T-helper 1 cell treated with Interleukin-12 subunit alpha and Interleukin-12 subunit beta and Interleukin-4 antibody, amounts not matched to agents 30 μg/mL and 1 μg/mL, for 36 hours (primary cell): Measurements from ENCODE around the gene CDK5RAP2.

Source experiments
- H3K27ac Mint-ChIP-seq: one replicate; pipeline ENCODE4 v1.8.0; 2021; ENCODE audit warnings: mild to moderate bottlenecking, mixed read lengths
- H3K27me3 Mint-ChIP-seq: one replicate; pipeline ENCODE4 v1.8.0; 2021; ENCODE audit warnings: low read depth, mixed read lengths
- H3K36me3 Mint-ChIP-seq: one replicate; pipeline ENCODE4 v1.8.0; 2021; ENCODE audit warnings: low read depth, mixed read lengths
- H3K4me1 Mint-ChIP-seq: one replicate; pipeline ENCODE4 v1.8.0; 2021; ENCODE audit warnings: low read depth, mixed read lengths
- H3K4me3 Mint-ChIP-seq: one replicate; pipeline ENCODE4 v1.8.0; 2021; ENCODE audit warnings: mild to moderate bottlenecking, moderate library complexity, mixed read lengths
- H3K9me3 Mint-ChIP-seq: one replicate; pipeline ENCODE4 v1.8.0; 2021; ENCODE audit warnings: mixed read lengths

The CDK5RAP2 gene

DNA sequence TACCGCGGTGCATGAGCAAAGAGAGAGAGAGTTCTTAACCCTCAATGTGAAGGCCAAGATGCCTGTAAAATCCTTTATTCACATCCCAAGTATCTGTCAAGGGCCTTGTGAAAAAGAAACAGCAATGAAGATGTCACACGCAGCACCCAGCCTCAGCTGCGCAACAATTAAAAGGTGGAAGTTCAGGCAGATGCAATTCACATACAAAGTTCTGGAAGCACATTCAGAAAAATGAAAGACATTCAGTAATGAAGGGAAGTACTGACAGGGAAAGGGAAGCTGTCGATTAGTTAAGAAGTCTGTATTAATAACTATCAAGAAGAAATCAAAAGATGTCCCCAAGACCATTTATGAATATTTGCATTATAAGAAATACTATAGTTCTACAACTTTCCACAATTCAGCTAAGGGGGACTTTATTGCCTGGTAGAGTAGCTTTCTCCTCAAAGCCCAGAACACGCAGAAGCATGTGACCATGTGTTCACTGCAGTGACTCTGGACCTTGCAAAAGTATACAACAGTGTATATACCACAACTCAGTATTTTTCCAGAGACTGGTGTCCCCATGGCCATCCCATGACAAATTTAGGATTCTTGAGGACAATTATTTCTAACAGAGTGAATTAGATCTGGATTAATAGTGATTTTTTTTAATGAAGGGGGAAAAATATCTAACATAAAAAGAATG is 137.5 kb downstream of the CDK5RAP2 start:
- Mint-ChIP-seq H3K9me3 (no peaks in the 10 kb centered on the region), H3K36me3 (peaks cover 40% of the 10 kb centered on the region), H3K4me3 (no peak overlapping the region), H3K4me1 (peaks cover 29% of the 10 kb centered on the region), H3K27me3 (no peaks in the 10 kb centered on the region), H3K27ac (peak overlapping the region; percentile 33)

DNA sequence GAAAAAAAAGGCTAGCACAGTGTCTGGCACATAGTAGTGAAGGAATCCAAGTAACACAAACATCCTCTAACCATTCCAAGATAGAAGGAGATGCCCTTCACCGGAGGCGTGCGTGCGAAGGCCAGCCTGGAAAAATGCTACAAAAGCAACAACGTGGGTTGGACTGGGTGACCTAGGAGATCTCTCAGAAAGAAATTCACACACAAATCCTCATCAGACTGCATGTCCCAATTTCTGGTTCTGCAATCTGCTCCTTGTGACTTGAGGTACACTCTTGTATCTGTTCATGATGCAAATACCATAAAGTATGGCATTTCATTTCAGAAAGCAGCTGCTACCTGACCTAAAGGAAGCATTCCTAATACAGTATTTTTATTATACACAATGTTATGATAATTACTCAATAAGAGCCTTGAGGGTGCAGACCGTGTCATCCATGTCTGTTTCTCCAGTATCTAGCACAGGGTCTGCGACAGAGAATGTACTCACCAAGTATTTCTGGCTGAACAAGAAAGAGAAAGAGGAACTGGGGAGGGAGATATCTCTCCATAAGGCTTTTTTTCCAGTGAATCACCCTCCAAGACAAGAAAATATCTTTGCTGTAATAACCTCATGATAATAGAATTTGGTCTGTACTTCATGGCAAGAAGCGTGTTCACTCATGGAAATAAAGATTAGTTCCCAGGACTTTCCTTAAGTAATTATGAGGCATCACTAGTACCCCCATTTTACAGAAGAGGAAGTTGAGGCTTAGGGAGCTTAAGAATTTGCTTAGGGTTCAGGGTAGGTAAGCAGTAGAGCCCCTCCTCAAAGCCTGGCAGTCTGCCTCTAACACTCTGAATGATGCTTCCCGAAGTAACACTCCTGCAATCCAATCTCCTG is 138.3 kb downstream of the CDK5RAP2 start:
- Mint-ChIP-seq H3K36me3 (peaks cover 42% of the 10 kb centered on the region), H3K4me1 (peaks cover 32% of the 10 kb centered on the region), H3K27me3 (no peaks in the 10 kb centered on the region), H3K9me3 (no peaks in the 10 kb centered on the region), H3K4me3 (no peak overlapping the region), H3K27ac (peak overlapping the region; percentile 33)

DNA sequence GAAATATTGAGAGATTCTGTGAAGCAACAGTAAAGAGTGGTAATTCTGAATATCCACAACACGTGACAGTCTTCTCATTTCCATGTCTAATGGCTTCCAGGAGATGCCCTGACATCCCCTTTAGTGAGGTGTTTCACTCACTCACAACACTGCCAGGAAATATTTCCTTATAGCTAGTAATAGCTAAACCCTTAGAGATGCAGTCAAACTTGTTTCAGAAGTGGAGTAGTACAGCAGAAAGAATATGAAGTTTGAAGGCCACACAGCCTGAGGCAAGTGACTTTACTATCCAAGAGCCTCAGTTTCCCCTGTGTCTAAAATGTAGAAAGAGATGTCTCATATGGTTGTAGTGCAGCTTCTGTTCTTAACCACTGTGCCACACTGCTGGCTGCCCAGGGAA is 139.2 kb downstream of the CDK5RAP2 start:
- H3K4me3 Mint-ChIP-seq, result no peak overlapping the region
- H3K27me3 Mint-ChIP-seq, result no peaks in the 10 kb centered on the region
- no peaks in the 10 kb centered on the region for H3K9me3 Mint-ChIP-seq
- H3K27ac Mint-ChIP-seq, result peak overlapping the region; percentile 27
- peaks cover 31% of the 10 kb centered on the region for H3K4me1 Mint-ChIP-seq
- peaks cover 43% of the 10 kb centered on the region for H3K36me3 Mint-ChIP-seq

DNA sequence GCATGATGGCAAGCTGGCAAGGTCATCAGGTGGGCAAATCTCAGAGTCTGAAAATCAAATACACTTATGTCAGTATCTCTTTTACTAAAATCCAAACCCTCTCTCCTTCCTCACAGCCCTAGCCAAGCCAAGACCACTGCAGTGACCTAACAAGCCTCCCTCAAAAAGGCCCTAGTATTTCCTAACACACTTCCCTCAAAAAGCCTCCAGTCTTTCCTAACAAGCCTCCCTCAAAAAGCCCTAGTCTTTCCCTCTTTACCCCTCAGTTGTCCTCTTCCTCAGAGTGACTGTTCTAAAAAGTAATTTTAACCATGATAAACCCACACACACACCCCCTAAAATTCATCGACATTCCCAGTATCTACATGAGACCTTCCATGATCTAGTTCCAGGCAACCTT is 140.0 kb downstream of the CDK5RAP2 start:
- peak overlapping the region; percentile 27 for H3K27ac Mint-ChIP-seq
- no peaks in the 10 kb centered on the region for H3K27me3 Mint-ChIP-seq
- H3K4me3 Mint-ChIP-seq, result no peak overlapping the region
- no peaks in the 10 kb centered on the region for H3K9me3 Mint-ChIP-seq
- H3K36me3 Mint-ChIP-seq, result peaks cover 47% of the 10 kb centered on the region
- H3K4me1 Mint-ChIP-seq, result peaks cover 32% of the 10 kb centered on the region

DNA sequence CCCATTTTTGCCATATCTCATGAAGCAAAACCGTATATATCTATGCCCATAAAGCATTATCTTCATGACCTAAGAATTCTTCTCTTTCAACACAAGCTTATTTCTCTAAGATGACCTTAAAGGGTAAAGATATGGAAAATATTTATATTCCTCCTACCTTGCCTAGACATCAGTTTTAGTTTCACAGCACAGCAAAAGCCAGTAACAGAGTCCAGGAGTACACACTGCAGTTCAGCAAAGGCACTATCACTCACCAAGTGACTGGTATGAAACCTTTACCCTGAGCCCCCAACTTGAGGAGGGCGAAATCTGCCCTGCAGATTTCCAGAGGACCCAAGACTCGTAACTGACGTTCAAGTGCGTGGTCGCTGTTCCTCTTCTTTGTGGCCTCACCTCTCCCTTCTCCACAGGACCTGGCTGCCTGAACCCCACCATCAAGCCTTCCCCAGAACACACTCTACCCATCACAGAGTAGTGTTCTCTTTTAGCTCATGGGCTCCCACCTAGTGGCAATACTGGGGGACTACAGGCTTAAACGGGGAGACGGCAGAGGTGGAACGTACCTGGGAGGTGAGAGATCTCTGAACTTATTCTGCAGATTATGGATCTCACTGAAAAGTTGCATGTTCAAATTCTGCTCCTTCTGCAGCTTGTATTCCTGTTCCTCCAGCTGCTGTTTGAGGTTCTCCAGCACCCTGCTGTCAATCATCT is 141.0 kb downstream of the CDK5RAP2 start:
- Mint-ChIP-seq H3K4me3 (no peak overlapping the region), H3K27ac (peak overlapping the region; percentile 24), H3K27me3 (no peaks in the 10 kb centered on the region), H3K36me3 (peaks cover 54% of the 10 kb centered on the region), H3K4me1 (peaks cover 32% of the 10 kb centered on the region), H3K9me3 (no peaks in the 10 kb centered on the region)

DNA sequence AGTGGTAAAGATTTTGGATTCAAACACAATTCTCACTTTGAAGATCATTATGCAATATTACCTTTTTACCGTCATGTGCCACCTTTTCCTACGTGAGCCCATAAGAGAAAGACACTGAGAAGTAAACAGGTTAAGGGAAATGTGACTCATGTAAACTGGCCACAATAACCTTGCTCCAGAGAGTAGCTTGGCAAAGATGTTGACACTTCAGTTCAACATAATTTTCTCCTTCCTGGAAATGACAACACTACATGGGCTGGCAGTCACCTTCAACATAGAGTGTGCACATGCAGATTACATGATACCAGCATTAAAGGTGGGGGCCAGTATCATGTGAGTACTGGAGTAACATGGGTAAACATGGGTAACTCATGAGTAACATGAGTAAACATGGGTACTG is 141.9 kb downstream of the CDK5RAP2 start:
- no peaks in the 10 kb centered on the region for H3K27me3 Mint-ChIP-seq
- H3K4me3 Mint-ChIP-seq, result peak overlapping the region; percentile 59
- peak overlapping the region; percentile 88 for H3K27ac Mint-ChIP-seq
- H3K36me3 Mint-ChIP-seq, result peaks cover 57% of the 10 kb centered on the region
- H3K4me1 Mint-ChIP-seq, result peaks cover 36% of the 10 kb centered on the region
- H3K9me3 Mint-ChIP-seq, result no peaks in the 10 kb centered on the region

DNA sequence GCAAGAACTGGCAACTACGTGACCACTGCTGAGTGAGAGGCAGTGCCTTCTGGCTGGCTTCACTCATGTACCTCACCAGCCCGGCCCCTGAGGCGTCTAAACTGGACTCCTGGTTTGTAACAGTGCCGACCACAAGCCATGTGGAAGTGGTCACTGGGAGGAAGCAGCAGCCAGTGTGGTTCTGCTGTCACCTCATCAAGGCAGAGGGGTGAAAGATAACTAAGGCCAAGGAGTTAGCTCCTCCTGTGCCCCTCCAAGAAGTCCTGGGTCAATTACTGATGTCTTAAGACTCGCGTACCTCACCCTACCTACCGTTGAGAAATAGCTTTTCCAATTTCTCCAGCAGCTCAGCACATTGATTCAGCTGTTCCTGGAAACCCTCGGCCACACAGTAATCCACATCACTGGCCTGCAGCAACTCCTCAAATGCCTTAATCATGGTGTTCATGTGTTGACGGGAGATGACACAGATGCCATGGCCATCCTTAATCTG is 142.9 kb downstream of the CDK5RAP2 start:
- Mint-ChIP-seq H3K36me3 (peaks cover 52% of the 10 kb centered on the region), H3K9me3 (no peaks in the 10 kb centered on the region), H3K27me3 (no peaks in the 10 kb centered on the region), H3K4me1 (peaks cover 34% of the 10 kb centered on the region), H3K4me3 (no peak overlapping the region), H3K27ac (peak overlapping the region; percentile 56)

DNA sequence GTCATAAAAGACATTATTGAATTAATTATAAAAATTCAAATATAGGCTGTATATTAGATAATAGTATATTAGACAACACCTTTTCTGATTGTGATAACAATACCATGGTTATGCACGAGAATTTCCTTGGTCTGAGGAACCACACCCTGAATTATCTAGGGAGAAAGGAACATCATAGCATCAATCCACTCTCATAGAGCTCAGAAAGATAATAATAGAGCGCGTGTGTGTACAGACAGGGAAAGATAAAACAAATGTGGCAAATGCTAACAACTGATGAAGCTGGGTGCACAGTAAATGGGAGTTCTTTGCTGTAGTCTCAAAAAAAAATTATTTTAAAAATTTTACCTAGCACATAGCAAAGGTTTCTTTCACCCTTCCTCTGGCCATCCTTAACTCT is 143.5 kb downstream of the CDK5RAP2 start:
- no peaks in the 10 kb centered on the region for H3K9me3 Mint-ChIP-seq
- peaks cover 53% of the 10 kb centered on the region for H3K36me3 Mint-ChIP-seq
- no peaks in the 10 kb centered on the region for H3K27me3 Mint-ChIP-seq
- H3K27ac Mint-ChIP-seq, result no peak overlapping the region
- no peak overlapping the region for H3K4me3 Mint-ChIP-seq
- peaks cover 38% of the 10 kb centered on the region for H3K4me1 Mint-ChIP-seq

DNA sequence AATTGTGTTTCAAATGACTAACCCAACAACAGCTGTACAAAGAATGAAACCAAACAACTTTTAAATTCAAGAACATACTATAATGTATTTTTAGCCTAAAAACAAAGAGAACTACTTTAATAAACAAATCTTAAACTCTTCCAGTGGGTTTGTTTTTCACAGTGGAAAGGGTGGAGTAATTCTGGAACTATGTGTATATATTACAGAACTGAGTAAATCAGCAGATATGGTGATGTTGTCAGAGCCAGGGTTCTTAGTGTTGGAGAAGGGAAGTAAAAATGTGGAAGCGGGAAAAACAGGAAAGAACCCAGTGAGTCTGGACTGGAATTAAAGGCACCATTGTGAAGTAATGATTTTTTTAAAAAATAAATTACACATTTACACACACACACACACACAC is 144.9 kb downstream of the CDK5RAP2 start:
- Mint-ChIP-seq H3K9me3 (peaks cover 4% of the 10 kb centered on the region), H3K4me1 (peaks cover 34% of the 10 kb centered on the region), H3K36me3 (peaks cover 50% of the 10 kb centered on the region), H3K4me3 (no peak overlapping the region), H3K27ac (no peak overlapping the region), H3K27me3 (no peaks in the 10 kb centered on the region)

DNA sequence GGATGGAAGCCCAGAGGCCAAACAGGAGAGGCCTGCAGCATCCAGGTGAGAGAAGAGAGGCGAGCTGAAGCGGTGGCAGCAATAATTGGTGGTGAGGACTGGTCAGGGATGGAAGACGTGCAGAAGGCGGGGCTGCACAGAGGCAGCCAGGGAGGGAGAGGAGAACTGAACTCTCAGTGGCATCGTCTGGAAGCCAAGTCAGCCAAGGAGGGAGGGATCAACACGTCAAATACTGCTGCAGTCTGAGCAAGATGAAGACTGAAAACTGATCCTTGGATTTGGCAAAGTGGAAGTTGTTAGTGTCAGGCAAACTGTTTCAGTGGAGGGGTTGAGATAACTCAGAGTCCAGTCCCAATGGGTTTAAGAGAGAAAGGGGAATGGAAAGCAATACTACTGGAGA is 145.4 kb downstream of the CDK5RAP2 start:
- Mint-ChIP-seq H3K4me1 (peaks cover 33% of the 10 kb centered on the region), H3K36me3 (peaks cover 48% of the 10 kb centered on the region), H3K4me3 (no peak overlapping the region), H3K27ac (no peak overlapping the region), H3K27me3 (no peaks in the 10 kb centered on the region), H3K9me3 (peaks cover 4% of the 10 kb centered on the region)

DNA sequence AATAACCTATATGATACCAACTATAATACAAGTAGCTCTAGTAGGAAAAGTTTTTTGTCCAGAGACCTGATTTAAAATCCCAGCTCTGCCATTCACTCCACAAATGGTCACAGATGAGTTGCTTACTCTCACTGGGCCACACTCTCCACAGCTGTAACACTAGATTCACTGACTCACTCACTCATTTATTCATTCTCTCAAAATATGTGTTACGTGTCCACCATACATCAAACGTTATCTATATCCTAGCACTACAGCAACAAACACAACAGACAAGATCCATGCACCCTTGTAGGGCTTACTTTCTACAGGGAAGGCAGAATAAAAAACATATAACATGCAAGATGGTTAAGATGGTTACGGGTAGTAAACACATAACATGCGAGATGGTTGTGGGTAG is 146.3 kb downstream of the CDK5RAP2 start:
- peaks cover 42% of the 10 kb centered on the region for H3K36me3 Mint-ChIP-seq

DNA sequence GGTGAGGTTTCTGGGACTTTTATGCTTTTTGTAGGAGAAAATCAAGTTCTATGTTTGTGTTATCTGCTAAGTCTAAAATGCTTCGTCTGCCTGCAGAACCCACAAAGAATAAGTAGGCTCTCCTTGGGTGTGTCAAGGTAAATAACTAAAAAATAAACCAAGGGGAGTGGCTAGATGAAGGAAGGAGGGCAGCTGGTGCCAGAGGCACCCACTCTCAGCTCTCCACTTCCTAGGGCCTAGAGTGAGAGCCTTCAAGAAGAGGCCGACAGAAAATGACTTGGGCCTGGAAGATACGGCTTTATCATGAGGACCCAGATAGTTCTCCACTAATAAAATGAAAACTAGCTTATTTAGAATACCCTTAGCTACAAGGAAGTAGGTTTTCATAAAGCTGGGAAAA is 147.4 kb downstream of the CDK5RAP2 start:
- Mint-ChIP-seq H3K4me1 (peaks cover 19% of the 10 kb centered on the region), H3K36me3 (peaks cover 35% of the 10 kb centered on the region), H3K27ac (no peak overlapping the region)

More for the DNA sequence above, 146.3 kb downstream of the CDK5RAP2 start:
- Mint-ChIP-seq H3K4me3 (no peak overlapping the region), H3K9me3 (peaks cover 4% of the 10 kb centered on the region), H3K4me1 (peaks cover 29% of the 10 kb centered on the region), H3K27ac (peak overlapping the region; percentile 18), H3K27me3 (no peaks in the 10 kb centered on the region)

DNA sequence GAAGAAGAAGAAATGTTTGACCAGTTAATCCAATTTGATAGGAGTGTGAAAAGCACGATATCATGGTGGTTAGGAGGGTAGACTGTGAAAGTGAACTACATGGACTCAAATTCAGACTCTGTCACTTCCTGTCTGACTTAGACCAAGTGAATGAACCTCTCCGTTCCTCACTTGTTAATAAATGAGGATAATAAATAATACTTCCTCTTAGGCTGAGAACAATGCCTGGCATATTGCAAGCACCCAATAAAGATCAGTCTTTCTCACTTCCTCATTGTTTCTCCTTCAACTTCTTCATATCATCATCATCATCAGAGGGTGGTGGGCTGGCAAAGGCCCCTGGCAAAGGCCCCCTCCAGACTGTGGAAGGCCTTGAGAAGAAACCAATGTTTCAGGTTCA is 148.7 kb downstream of the CDK5RAP2 start:
- peaks cover 10% of the 10 kb centered on the region for H3K4me1 Mint-ChIP-seq
- H3K9me3 Mint-ChIP-seq, result peaks cover 4% of the 10 kb centered on the region
- H3K27ac Mint-ChIP-seq, result no peak overlapping the region
- no peak overlapping the region for H3K4me3 Mint-ChIP-seq
- peaks cover 33% of the 10 kb centered on the region for H3K36me3 Mint-ChIP-seq
- no peaks in the 10 kb centered on the region for H3K27me3 Mint-ChIP-seq

More for the DNA sequence above, 147.4 kb downstream of the CDK5RAP2 start:
- Mint-ChIP-seq H3K27me3 (no peaks in the 10 kb centered on the region), H3K4me3 (no peak overlapping the region), H3K9me3 (peaks cover 4% of the 10 kb centered on the region)

DNA sequence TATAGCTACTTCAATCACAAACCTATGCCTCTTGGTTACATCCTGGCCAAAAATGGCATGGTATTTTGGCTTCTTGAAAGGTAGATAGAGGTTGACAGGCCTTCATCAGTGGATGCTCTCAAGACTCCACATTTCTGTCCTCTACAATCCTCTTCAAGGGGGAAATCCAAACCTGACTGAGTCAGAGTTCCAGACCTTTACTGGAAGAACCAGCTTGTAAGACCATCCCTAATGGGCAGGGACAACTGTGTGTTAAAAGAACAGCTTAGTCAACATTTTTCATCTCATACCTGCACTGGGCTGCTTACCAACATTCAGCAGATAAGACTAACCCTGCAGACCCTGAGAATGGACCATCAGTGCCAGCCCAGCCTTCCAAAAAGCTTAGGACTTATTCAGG is 155.7 kb downstream of the CDK5RAP2 start:
- Mint-ChIP-seq H3K27ac (no peak overlapping the region), H3K36me3 (peaks cover 25% of the 10 kb centered on the region), H3K9me3 (no peaks in the 10 kb centered on the region), H3K27me3 (no peaks in the 10 kb centered on the region), H3K4me1 (peaks cover 3% of the 10 kb centered on the region), H3K4me3 (no peak overlapping the region)
